GM18858 (cell line): Measurements from ENCODE around the gene SAMD1.

Experiments used
- ATAC-seq: cut with Tn5 transposase; IDR thresholded peaks from one replicate; pipeline ENCODE4 v1.9.1; 2021; ENCODE audit not compliant: unreplicated experiment

The SAMD1 gene

GRCh38 chr19:14090509-14091080, at the start of gene SAMD1:
TSS of gene SAMD1 (minus strand) at chr19:14090751.
- ATAC-seq, result no peak

- no peak for ATAC-seq
These were observed 49.4 kb upstream of the SAMD1 start for GRCh38 chr19:14139944-14140343.

GRCh38 chr19:14138576-14139265, 48.2 kb upstream of the SAMD1 start:
- ATAC-seq, result no peak

- peak; percentile 73 for ATAC-seq
These were observed 46.1 kb upstream of the SAMD1 start, which contains the start of gene ASF1B for GRCh38 chr19:14136509-14137281. TSS of gene ASF1B (minus strand) at chr19:14136589. CDS start at chr19:14136456, 133 bp downstream.

GRCh38 chr19:14135985-14136508, 45.5 kb upstream of the SAMD1 start:
- no peak for ATAC-seq

GRCh38 chr19:14135355-14135754, 44.8 kb upstream of the SAMD1 start:
- no peak for ATAC-seq

- no peak for ATAC-seq
These were observed 37.5 kb upstream of the SAMD1 start for GRCh38 chr19:14127929-14128509.

- ATAC-seq, result no peak
These were observed 36.6 kb upstream of the SAMD1 start for GRCh38 chr19:14127176-14127575.

GRCh38 chr19:14122924-14123323, 32.4 kb upstream of the SAMD1 start:
- no peak for ATAC-seq

- ATAC-seq, result no peak
These were observed 29.9 kb upstream of the SAMD1 start for GRCh38 chr19:14120497-14120780.

- no peak for ATAC-seq
These were observed 29.3 kb upstream of the SAMD1 start for GRCh38 chr19:14119644-14120496.

GRCh38 chr19:14119146-14119545, 28.6 kb upstream of the SAMD1 start:
- no peak for ATAC-seq

GRCh38 chr19:14118165-14119051, 27.9 kb upstream of the SAMD1 start:
- ATAC-seq, result peak; percentile 24

GRCh38 chr19:14117668-14118164, 27.2 kb upstream of the SAMD1 start, which contains the start of gene PRKACA:
TSS of gene PRKACA (minus strand) at chr19:14117762. CDS start at chr19:14117547, 215 bp downstream.
- peak; percentile 73 for ATAC-seq

- no peak for ATAC-seq
These were observed 26.5 kb upstream of the SAMD1 start for GRCh38 chr19:14116918-14117578.

GRCh38 chr19:14116525-14116917, 26.0 kb upstream of the SAMD1 start:
- ATAC-seq, result no peak

GRCh38 chr19:14115756-14116155, 25.2 kb upstream of the SAMD1 start:
- ATAC-seq, result no peak

- no peak for ATAC-seq
These were observed 24.3 kb upstream of the SAMD1 start for GRCh38 chr19:14114854-14115253.

- no peak for ATAC-seq
These were observed 23.9 kb upstream of the SAMD1 start for GRCh38 chr19:14114439-14114838.
